ENCODE measurements around the gene COPE. TPM values are rescaled to one million over a fixed set of nuclear protein-coding genes. Genes with fewer than 3 reads are reported as not detected.

Gene COPE
- total RNA-seq, 1 experiment from 2014 or later, result 310 TPM

DNA sequence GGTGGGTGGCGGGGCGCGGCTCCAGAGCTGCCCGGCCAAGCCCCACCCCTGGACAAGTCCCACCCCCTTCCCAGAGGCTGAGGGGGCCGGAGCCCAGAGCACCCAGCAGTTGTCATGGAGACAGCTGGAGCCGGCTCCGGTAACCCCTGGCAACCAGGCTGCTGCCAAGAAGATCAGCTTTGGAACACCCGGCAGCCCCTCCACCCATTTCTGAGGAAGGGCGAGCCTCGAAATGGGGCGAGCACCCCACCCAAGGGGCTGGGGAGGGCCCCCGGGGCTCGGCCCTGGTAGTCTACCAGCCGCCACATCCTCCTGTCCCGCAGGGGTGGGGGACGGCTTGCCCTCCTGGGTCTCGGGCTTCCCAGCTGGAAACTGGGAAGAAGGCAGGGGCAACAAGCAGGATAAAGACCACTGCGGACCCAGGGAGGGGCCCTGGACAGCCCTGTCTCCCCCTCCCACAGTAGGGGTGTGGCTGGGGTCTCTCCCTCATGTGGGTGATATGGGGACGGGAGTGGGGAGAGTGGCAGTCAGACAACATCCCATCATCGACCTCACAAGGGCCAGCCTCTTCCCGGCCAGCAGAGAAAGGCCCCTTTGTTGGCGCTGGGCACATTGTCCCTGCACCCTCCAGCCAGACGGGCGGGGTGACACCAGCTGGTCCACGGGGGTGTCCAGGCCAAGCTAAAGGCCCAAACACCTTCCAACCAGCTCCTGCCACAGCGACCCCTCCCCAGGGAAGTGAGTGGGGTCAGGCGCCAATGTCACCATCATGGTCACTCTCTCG lies 24.7 kb downstream of the COPE start:
- Mint-ChIP-seq H3K4me3 (ENCODE audit: unreplicated experiment) (no peak overlapping the region), H3K27ac (ENCODE audit: low read depth, unreplicated experiment) (no peak overlapping the region)
- intact Hi-C loops (cut with micrococcal nuclease), result loop anchor here (1.0 kb wide), 1 partner anchor 92 kb away; no protein-coding TSS in a partner anchor

DNA sequence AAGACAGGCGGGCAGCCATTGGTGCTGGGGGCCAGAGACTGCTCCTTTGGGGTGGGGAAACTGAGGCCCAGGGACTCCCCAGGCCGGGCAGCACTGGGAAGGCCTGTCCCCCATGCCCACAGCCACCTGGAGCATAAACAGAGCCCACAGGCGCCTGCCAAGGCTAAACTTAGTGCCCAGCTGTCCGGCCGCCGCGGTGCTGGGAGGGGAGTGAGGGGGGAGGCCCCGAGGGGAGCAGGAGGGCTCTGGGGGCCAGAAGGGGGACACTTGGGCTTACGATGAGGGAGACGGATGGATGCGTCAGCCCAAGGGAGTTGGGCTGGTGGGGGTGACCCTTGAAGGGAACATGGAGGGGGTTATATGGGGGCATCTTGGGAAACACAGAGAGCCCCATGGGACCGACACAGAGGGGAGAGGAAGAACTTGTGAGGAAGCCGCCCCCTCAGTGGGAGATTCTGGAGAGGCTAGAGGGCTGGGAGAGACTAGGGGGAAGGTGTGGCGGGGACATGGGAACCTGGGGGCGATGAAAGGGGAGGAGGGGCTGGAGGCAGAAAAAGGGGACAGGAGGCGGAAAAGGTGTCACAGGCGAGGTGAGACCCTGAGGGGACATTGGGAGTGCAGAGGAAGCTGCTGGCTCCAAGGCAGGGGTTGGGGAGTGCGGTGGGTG lies 25.5 kb downstream of the COPE start:
- no peaks in the 10 kb centered on the region for H3K9me3 Mint-ChIP-seq (ENCODE audit: unreplicated experiment)
- intact Hi-C loops (cut with micrococcal nuclease), result no loop called here
- ChIA-PET CTCF (no interaction called here), POLR2A (no interaction called here)
- no peaks in the 10 kb centered on the region for H3K36me3 Mint-ChIP-seq (ENCODE audit: insufficient read depth, unreplicated experiment)
- no peaks in the 10 kb centered on the region for H3K4me1 Mint-ChIP-seq (ENCODE audit: insufficient read depth, unreplicated experiment)
- no peak overlapping the region for H3K4me3 Mint-ChIP-seq (ENCODE audit: unreplicated experiment)
- no peak for TF ChIP-seq CTCF (IDR thresholded peaks at IDR 0.05; ENCODE audit: unreplicated experiment)
- no peak overlapping the region for H3K27ac Mint-ChIP-seq (ENCODE audit: low read depth, unreplicated experiment)
- BruUV-seq (replicated peaks), result no TSS peak
- DNase-seq (ENCODE audit: unreplicated experiment), result no peak
- H3K27me3 Mint-ChIP-seq (ENCODE audit: insufficient read depth, unreplicated experiment), result peaks cover 37% of the 10 kb centered on the region

More for the DNA sequence above, 24.7 kb downstream of the COPE start:
- Mint-ChIP-seq H3K4me1 (ENCODE audit: insufficient read depth, unreplicated experiment) (no peaks in the 10 kb centered on the region), H3K27me3 (ENCODE audit: insufficient read depth, unreplicated experiment) (peaks cover 37% of the 10 kb centered on the region), H3K36me3 (ENCODE audit: insufficient read depth, unreplicated experiment) (no peaks in the 10 kb centered on the region), H3K9me3 (ENCODE audit: unreplicated experiment) (no peaks in the 10 kb centered on the region)
- DNase-seq (ENCODE audit: unreplicated experiment), result no peak
- BruUV-seq (replicated peaks), result no TSS peak
- ChIA-PET POLR2A (interaction anchor here (0.9 to 1.2 kb wide), 2 partner anchors 10 to 35 kb away, joined by 5 to 6 read pairs; no protein-coding TSS in a partner anchor), CTCF (interaction anchor here (0.9 kb wide), 1 partner anchor 14 kb away, joined by 3 read pairs; no protein-coding TSS in a partner anchor)
- TF ChIP-seq CTCF (IDR thresholded peaks at IDR 0.05; ENCODE audit: unreplicated experiment), result no peak

GRCh38 chr19:18889949-18890745 lies 29.0 kb downstream of the COPE start:
- intact Hi-C loops (cut with micrococcal nuclease), result no loop called here
- BruUV-seq (replicated peaks), result no TSS peak
- peaks cover 17% of the 10 kb centered on the region for H3K27me3 Mint-ChIP-seq (ENCODE audit: insufficient read depth, unreplicated experiment)
- no peak overlapping the region for H3K4me3 Mint-ChIP-seq (ENCODE audit: unreplicated experiment)
- no peaks in the 10 kb centered on the region for H3K36me3 Mint-ChIP-seq (ENCODE audit: insufficient read depth, unreplicated experiment)
- H3K27ac Mint-ChIP-seq (ENCODE audit: low read depth, unreplicated experiment), result no peak overlapping the region
- no peaks in the 10 kb centered on the region for H3K9me3 Mint-ChIP-seq (ENCODE audit: unreplicated experiment)
- POLR2A ChIA-PET, result interaction anchor here (0.6 kb wide), 2 partner anchors 96 to 608 kb away, joined by 4 read pairs; partner anchors contain the start of gene JUND
- no peaks in the 10 kb centered on the region for H3K4me1 Mint-ChIP-seq (ENCODE audit: insufficient read depth, unreplicated experiment)
- CTCF ChIA-PET, result interaction anchor here (0.6 to 1.3 kb wide), 4 partner anchors 24 to 622 kb away, joined by 3 to 4 read pairs (median 4); no protein-coding TSS in a partner anchor
- no peak for DNase-seq (ENCODE audit: unreplicated experiment)
- no peak for TF ChIP-seq CTCF (IDR thresholded peaks at IDR 0.05; ENCODE audit: unreplicated experiment)

GRCh38 chr19:18886972-18887371 lies 32.2 kb downstream of the COPE start:
- CTCF ChIA-PET, result no interaction called here
- H3K9me3 Mint-ChIP-seq (ENCODE audit: unreplicated experiment), result no peaks in the 10 kb centered on the region
- no TSS peak for BruUV-seq (replicated peaks)
- no peak overlapping the region for H3K27ac Mint-ChIP-seq (ENCODE audit: low read depth, unreplicated experiment)
- POLR2A ChIA-PET, result no interaction called here
- no peak for TF ChIP-seq CTCF (IDR thresholded peaks at IDR 0.05; ENCODE audit: unreplicated experiment)
- H3K4me1 Mint-ChIP-seq (ENCODE audit: insufficient read depth, unreplicated experiment), result peaks cover 10% of the 10 kb centered on the region
- DNase-seq (ENCODE audit: unreplicated experiment), result no peak
- no peak overlapping the region for H3K4me3 Mint-ChIP-seq (ENCODE audit: unreplicated experiment)
- H3K27me3 Mint-ChIP-seq (ENCODE audit: insufficient read depth, unreplicated experiment), result no peaks in the 10 kb centered on the region
- intact Hi-C loops (cut with micrococcal nuclease), result no loop called here
- no peaks in the 10 kb centered on the region for H3K36me3 Mint-ChIP-seq (ENCODE audit: insufficient read depth, unreplicated experiment)

Data from MCF 10A (cell line).